Activated T-cell treated with anti-CD3 and anti-CD28 coated beads, Interleukin-2, amount 50 U/mL, for 24 hours (primary cell): ENCODE data around the gene MIPEP.

ENCODE experiments used
- DNase-seq: peaks from one replicate; pipeline ENCODE4 v3.0.0-alpha.2; 2020
- H3K27ac Mint-ChIP-seq: 2 replicates; pipeline ENCODE4 v1.8.0; 2020; ENCODE audit warnings: mild to moderate bottlenecking, mixed read lengths
- H3K27me3 Mint-ChIP-seq: 2 replicates; pipeline ENCODE4 v1.8.0; 2020; ENCODE audit warnings: mixed read lengths
- H3K36me3 Mint-ChIP-seq: 2 replicates; pipeline ENCODE4 v1.8.0; 2020; ENCODE audit warnings: low read depth, mixed read lengths
- H3K4me1 Mint-ChIP-seq: 2 replicates; pipeline ENCODE4 v1.8.0; 2020; ENCODE audit warnings: low read depth, mixed read lengths
- H3K4me3 Mint-ChIP-seq: 2 replicates; pipeline ENCODE4 v1.8.0; 2020; ENCODE audit warnings: mild to moderate bottlenecking, moderate library complexity, mixed read lengths
- H3K9me3 Mint-ChIP-seq: 2 replicates; pipeline ENCODE4 v1.8.0; 2020; ENCODE audit warnings: mixed read lengths

The MIPEP gene

GRCh38 chr13:23817830-23818229 lies 71.4 kb downstream of the MIPEP start:
- no peaks in the 10 kb centered on the region for H3K9me3 Mint-ChIP-seq
- H3K4me1 Mint-ChIP-seq = peaks cover 4% of the 10 kb centered on the region
- no peak for DNase-seq
- H3K4me3 Mint-ChIP-seq = no peak overlapping the region
- peaks cover 19% of the 10 kb centered on the region for H3K36me3 Mint-ChIP-seq
- no peak overlapping the region for H3K27ac Mint-ChIP-seq
- no peaks in the 10 kb centered on the region for H3K27me3 Mint-ChIP-seq

- no peak overlapping the region for H3K4me3 Mint-ChIP-seq
- no peaks in the 10 kb centered on the region for H3K9me3 Mint-ChIP-seq
- H3K27me3 Mint-ChIP-seq = no peaks in the 10 kb centered on the region
- H3K36me3 Mint-ChIP-seq = peaks cover 12% of the 10 kb centered on the region
- H3K4me1 Mint-ChIP-seq = peaks cover 4% of the 10 kb centered on the region
- no peak for DNase-seq
- no peak overlapping the region for H3K27ac Mint-ChIP-seq
These were observed 72.1 kb downstream of the MIPEP start for GRCh38 chr13:23817136-23817535.

DNA sequence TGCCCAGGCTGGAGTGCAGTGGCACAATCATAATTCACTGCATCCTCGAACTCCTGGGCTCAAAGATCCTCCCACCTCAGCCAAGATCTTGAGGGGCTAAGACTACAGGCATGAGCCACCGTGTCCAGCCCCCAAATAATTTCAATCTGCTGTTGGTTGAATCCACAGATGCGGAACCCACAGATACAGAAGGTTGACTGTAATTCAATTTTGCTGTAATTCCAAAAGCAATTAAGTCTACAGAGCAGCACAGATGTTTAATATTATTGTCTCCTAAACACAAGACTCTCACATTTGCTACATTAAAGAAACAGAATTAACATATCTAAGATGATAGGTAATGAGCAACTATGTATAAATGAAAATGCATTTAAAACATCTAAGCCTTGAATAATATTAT lies 75.6 kb downstream of the MIPEP start:
- Mint-ChIP-seq H3K4me1 (peaks cover 3% of the 10 kb centered on the region), H3K36me3 (peaks cover 9% of the 10 kb centered on the region), H3K27me3 (no peaks in the 10 kb centered on the region), H3K27ac (no peak overlapping the region), H3K9me3 (no peaks in the 10 kb centered on the region), H3K4me3 (no peak overlapping the region)
- DNase-seq = no peak

DNA sequence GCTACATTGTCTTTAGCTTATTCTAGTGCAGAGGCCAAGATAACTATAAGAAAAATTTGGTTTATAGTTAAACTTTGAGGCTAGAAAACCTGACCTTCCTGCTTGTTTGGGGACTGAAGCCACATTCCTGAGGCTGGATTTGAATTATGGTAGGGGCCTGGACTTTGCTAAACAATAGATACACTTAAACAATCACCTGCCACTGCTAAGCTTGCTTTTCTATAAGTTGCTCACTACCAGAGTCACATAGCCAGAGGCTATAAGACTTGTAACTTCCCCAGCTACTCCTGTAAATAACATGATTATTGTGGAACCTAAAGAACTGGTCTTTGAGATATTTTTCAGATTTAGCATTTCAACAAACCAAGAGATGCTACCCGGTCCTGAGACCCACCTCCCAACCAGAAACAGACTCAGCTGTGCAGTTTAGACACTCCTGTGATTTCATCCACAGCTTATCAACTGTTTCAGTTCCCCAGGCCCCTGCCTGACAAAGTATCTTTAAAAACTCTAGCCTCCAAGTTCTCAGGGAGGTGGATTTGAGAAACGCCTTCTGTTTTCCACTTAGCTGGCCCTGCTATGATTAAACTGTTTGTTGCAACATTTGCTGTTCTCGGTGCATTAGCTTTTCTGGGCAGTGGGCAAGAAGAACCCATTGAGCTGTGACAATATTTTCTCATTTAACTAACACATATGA lies 77.7 kb downstream of the MIPEP start:
- Mint-ChIP-seq H3K36me3 (peaks cover 15% of the 10 kb centered on the region), H3K9me3 (no peaks in the 10 kb centered on the region), H3K4me1 (no peaks in the 10 kb centered on the region), H3K27ac (no peak overlapping the region), H3K4me3 (no peak overlapping the region), H3K27me3 (no peaks in the 10 kb centered on the region)
- no peak for DNase-seq

DNA sequence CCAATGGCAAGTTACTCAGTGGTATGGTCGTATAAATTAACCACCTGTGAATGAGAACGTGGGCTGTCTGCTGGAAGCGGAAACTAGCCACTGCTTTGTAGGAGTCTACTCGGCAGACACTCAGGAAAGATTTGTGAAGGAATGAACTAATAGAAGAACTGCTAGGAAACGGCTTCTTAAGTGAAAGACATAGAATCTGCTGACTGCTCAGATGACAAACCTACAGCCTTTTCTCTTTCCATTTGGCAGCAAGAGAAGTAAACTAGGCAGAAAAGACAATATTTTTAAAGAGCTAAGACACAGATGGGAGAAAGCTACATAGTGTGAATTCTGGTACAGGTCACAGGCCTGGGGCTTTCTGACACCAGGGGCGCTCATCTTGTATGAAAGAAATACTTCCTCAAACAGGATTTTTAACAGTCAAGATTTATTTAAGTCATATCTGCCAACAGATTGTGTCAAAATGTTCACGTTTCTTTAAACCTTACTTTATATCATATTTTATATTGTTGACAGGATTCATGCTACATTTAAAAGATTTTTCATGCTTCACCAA lies 78.4 kb downstream of the MIPEP start:
- Mint-ChIP-seq H3K4me1 (no peaks in the 10 kb centered on the region), H3K9me3 (no peaks in the 10 kb centered on the region), H3K27ac (no peak overlapping the region), H3K27me3 (no peaks in the 10 kb centered on the region), H3K4me3 (no peak overlapping the region), H3K36me3 (peaks cover 20% of the 10 kb centered on the region)
- DNase-seq = no peak

GRCh38 chr13:23808803-23809202 lies 80.4 kb downstream of the MIPEP start:
- Mint-ChIP-seq H3K27ac (no peak overlapping the region), H3K9me3 (no peaks in the 10 kb centered on the region)

GRCh38 chr13:23806874-23807526 lies 82.2 kb downstream of the MIPEP start:
- Mint-ChIP-seq H3K4me3 (no peak overlapping the region), H3K36me3 (peaks cover 51% of the 10 kb centered on the region), H3K27ac (no peak overlapping the region), H3K4me1 (no peaks in the 10 kb centered on the region), H3K9me3 (peaks cover 2% of the 10 kb centered on the region), H3K27me3 (no peaks in the 10 kb centered on the region)
- DNase-seq = no peak

More at GRCh38 chr13:23808803-23809202, 80.4 kb downstream of the MIPEP start:
- DNase-seq = no peak
- Mint-ChIP-seq H3K4me1 (no peaks in the 10 kb centered on the region), H3K27me3 (no peaks in the 10 kb centered on the region), H3K36me3 (peaks cover 36% of the 10 kb centered on the region), H3K4me3 (no peak overlapping the region)

DNA sequence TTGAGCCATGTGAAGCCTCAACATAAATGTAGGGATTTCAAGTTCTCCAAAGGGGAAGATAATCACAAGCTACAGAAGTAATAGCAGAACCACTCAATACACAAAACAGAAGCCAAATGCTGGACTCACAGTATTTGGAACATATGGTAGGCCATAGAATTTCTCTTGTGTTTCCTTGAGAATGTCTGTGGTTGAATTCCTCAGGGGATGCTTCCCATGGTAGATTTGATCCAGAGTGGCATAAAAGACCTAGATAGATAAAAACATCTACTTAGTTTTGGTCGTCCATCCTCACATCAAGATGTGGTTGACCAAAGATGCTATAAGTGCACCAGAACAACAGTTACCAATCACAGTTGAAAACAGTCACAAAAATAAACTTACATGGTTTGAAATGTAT lies 83.4 kb downstream of the MIPEP start:
- H3K27ac Mint-ChIP-seq = no peak overlapping the region

GRCh38 chr13:23805122-23805521 lies 84.1 kb downstream of the MIPEP start:
- Mint-ChIP-seq H3K36me3 (peaks cover 61% of the 10 kb centered on the region), H3K27ac (no peak overlapping the region), H3K4me3 (no peak overlapping the region), H3K27me3 (no peaks in the 10 kb centered on the region), H3K9me3 (peaks cover 2% of the 10 kb centered on the region), H3K4me1 (peaks cover 10% of the 10 kb centered on the region)
- no peak for DNase-seq

More for the DNA sequence above, 83.4 kb downstream of the MIPEP start:
- H3K4me3 Mint-ChIP-seq = no peak overlapping the region
- DNase-seq = no peak
- peaks cover 2% of the 10 kb centered on the region for H3K9me3 Mint-ChIP-seq
- peaks cover 4% of the 10 kb centered on the region for H3K4me1 Mint-ChIP-seq
- H3K36me3 Mint-ChIP-seq = peaks cover 61% of the 10 kb centered on the region
- no peaks in the 10 kb centered on the region for H3K27me3 Mint-ChIP-seq

GRCh38 chr13:23804166-23804565 lies 85.0 kb downstream of the MIPEP start:
- Mint-ChIP-seq H3K4me1 (peaks cover 18% of the 10 kb centered on the region), H3K4me3 (no peak overlapping the region), H3K27ac (no peak overlapping the region), H3K36me3 (peaks cover 63% of the 10 kb centered on the region), H3K9me3 (peaks cover 2% of the 10 kb centered on the region), H3K27me3 (no peaks in the 10 kb centered on the region)
- no peak for DNase-seq

DNA sequence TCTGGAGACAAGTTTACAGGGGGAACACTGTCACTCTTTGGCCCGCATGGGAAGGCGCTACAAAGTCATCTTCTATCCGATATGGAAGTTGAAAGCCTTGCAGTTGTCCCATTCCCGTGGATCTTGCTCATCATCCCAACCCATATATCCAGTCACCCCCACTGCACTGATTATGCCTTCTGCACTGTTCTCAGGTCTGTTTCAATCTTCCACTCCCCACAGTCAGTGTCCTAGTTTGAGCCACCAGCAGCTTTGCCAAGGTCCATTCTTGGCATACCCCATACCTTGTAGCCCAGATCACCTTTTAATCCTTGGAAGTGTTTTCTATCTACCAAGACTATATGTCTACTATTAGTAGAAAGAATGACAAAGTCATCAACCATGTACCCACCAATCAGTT lies 88.1 kb downstream of the MIPEP start:
- no peak overlapping the region for H3K27ac Mint-ChIP-seq

DNA sequence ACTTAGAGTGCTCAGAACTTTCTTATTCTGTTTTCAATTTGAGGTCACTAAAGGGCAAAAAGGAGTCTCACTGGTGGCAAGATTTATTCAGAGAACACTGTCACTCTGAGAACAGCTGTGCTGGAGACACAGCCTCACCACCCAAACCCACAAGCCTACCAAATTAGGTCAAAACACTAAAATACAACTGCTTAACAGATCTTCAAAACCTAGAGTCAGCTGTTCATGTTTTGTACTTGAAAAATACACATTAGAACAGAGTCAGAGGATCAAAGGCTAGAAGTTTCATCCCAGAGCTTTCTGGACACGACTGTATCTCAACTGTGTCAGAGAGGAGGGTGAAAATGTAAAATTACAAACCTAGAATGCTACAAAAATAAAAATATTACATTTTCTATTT lies 89.3 kb downstream of the MIPEP start:
- H3K4me1 Mint-ChIP-seq = peaks cover 32% of the 10 kb centered on the region
- peaks cover 55% of the 10 kb centered on the region for H3K36me3 Mint-ChIP-seq
- H3K27me3 Mint-ChIP-seq = no peaks in the 10 kb centered on the region
- H3K9me3 Mint-ChIP-seq = peaks cover 2% of the 10 kb centered on the region
- H3K27ac Mint-ChIP-seq = no peak overlapping the region
- no peak for DNase-seq
- H3K4me3 Mint-ChIP-seq = no peak overlapping the region

More for the DNA sequence above, 88.1 kb downstream of the MIPEP start:
- peaks cover 30% of the 10 kb centered on the region for H3K4me1 Mint-ChIP-seq
- H3K27me3 Mint-ChIP-seq = no peaks in the 10 kb centered on the region
- no peak overlapping the region for H3K4me3 Mint-ChIP-seq
- H3K9me3 Mint-ChIP-seq = peaks cover 2% of the 10 kb centered on the region
- no peak for DNase-seq
- peaks cover 66% of the 10 kb centered on the region for H3K36me3 Mint-ChIP-seq

GRCh38 chr13:23797276-23797903 lies 91.8 kb downstream of the MIPEP start:
- Mint-ChIP-seq H3K4me3 (no peak overlapping the region), H3K27me3 (no peaks in the 10 kb centered on the region), H3K4me1 (peaks cover 47% of the 10 kb centered on the region), H3K27ac (no peak overlapping the region), H3K36me3 (peaks cover 34% of the 10 kb centered on the region), H3K9me3 (no peaks in the 10 kb centered on the region)
- no peak for DNase-seq

DNA sequence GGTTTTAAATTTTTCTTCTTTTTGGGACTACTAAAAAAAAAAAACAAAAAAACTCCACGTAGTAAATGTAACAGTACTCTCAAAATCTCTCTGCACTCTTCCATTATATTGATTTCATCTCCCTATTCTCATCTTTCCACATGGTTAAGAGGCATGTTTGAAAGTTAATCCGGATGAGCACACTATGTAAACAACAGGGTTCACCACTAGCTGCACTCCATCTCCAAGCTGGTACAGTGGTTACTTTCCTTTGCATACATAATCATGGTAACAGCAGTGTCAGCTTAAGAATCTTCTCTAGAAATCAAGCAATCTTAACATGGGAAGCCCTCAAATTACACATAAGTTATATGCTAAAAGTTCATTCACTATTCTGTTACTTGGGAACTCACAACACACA lies 92.6 kb downstream of the MIPEP start:
- peaks cover 47% of the 10 kb centered on the region for H3K4me1 Mint-ChIP-seq
- peaks cover 27% of the 10 kb centered on the region for H3K36me3 Mint-ChIP-seq
- no peaks in the 10 kb centered on the region for H3K27me3 Mint-ChIP-seq
- no peaks in the 10 kb centered on the region for H3K9me3 Mint-ChIP-seq
- no peak overlapping the region for H3K27ac Mint-ChIP-seq
- no peak overlapping the region for H3K4me3 Mint-ChIP-seq
- no peak for DNase-seq
